GM21381 (cell line): ENCODE measurements around the gene SLC1A2.

ENCODE experiments used
- ATAC-seq: cut with Tn5 transposase; IDR thresholded peaks from one replicate; pipeline ENCODE4 v1.9.1; 2021; ENCODE audit warnings: mild to moderate bottlenecking, moderate library complexity; ENCODE audit not compliant: unreplicated experiment

SLC1A2 gene

GRCh38 chr11:35330156-35330889, 89.0 kb downstream of the SLC1A2 start:
- ATAC-seq: no peak

GRCh38 chr11:35327829-35328228, 91.5 kb downstream of the SLC1A2 start:
- ATAC-seq: no peak

GRCh38 chr11:35326266-35326879, 93.0 kb downstream of the SLC1A2 start:
- no peak for ATAC-seq

- ATAC-seq: no peak
Measured at GRCh38 chr11:35324981-35325380, 94.4 kb downstream of the SLC1A2 start.

- ATAC-seq: no peak
Measured at GRCh38 chr11:35324183-35324886, 95.0 kb downstream of the SLC1A2 start.

DNA sequence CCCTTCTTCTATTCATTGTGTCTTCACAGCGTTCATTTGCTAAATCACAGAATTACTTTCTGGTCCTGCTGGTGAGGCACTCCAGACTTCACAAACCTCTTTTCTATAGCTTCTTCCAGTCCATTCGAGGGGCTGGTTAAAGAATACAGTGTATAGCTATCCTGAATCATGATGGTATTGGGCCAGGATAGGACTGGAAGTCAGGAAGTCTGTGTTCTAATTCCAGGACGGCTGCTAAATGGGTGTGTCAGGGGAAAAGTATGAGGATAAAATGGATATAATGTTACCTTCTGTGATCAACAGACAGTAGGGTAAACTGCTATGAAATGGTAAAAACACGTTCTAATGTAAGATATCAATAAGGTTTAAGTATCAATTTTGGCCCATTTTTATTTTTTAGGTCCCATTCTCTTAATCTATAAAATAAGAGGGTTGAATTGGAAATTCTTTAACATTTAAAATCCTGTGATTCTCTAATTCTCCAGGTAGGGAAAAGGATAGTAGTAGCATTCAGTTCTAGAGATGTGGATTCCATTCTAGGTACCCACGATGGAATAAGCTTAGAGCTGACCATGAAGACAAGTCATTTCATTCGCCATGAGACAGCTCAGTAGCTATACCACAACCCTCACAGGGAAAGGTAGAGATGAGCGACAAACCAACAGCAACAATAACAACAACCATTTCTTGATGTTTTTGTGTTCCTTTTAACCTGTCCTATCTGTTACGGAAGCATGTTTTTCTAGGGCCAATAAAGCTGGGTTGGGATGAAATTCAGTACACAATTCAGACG, 96.1 kb downstream of the SLC1A2 start:
- ATAC-seq: no peak

DNA sequence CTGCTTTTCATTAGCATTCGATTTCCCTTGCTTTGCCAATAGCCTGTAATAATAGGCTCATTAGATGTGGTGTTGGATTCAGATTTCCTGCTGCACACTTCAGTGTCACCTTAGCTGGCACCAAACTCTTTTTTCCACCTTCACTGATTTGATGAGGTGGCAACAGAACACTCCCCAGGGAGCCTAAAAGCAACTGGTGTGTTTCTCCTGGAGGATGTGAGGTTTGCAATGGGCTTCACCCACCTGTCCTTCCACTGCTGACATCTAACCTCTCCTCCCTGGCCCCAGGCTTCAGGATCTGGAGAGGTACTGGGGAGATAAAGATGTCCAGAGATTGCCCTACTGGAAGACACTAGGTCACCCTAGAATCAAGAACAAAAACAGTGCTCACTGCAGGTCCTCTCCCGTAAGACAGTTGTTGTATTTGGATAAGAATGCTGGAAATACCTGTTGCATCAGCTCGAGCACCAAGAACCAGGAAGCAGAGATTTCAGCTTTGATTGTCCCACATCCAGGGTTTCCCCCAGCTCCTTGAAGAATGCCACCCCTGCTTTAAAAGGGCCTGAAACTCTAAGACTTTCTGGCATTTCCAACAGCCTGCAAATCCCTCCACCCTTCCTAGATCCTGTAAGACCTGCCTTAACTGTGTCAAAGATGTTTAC, 96.9 kb downstream of the SLC1A2 start:
- ATAC-seq: no peak

DNA sequence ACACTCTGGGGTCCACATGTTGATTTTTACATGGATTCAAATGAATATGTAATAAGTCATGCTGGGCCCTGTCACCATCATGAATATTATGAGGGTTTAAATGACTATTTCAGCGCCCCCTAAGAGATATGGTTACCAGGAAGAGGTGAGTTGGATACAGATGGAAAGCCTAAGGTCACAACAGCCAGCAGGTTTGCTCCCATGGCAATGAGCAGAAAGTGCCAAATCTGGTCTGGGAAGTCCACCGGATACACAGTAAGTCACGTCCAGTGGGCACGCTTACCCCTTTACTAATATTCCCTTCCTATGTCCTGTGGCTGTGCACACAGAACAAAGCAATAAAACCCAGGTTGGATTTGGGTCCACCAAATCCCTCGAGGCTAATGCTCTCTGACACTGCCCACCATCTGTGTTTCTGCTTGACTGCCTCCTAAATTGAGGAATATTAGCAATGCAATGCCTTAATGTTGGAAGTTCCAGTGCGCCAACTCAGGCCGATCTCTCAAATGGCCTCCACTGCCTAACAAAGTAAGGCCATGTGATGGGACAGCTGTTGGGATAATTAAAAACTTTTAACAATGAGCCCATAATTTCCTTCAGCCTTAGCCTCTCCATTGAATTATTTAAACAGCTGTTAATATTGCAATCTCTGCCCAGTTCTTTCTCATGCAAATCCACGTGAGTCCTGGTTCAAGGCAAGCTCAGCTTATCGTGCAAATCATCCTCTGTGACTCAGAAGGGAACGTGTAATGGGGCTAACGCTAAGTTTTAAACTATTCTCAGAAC, 97.6 kb downstream of the SLC1A2 start:
- ATAC-seq: no peak

DNA sequence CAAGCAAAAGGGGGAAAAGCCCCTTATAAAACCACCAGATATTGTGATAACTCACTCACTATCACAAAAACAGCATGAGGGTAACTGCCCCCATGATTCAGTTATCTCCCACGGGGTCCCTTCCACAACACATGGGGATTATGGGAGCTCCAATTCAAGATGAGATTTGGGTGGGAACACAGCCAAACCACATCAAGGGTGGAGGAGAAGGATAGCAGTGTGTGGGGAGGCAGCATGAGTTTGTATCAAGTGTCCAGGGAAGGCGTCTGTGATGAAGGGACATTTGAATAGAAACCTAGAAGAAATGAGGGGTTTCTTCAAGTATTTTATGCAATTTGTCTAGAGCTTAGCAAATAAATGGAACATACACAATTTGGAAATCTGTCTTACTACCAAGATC, 98.2 kb downstream of the SLC1A2 start:
- ATAC-seq: no peak

GRCh38 chr11:35318977-35319925, 100.1 kb downstream of the SLC1A2 start:
- ATAC-seq: no peak

DNA sequence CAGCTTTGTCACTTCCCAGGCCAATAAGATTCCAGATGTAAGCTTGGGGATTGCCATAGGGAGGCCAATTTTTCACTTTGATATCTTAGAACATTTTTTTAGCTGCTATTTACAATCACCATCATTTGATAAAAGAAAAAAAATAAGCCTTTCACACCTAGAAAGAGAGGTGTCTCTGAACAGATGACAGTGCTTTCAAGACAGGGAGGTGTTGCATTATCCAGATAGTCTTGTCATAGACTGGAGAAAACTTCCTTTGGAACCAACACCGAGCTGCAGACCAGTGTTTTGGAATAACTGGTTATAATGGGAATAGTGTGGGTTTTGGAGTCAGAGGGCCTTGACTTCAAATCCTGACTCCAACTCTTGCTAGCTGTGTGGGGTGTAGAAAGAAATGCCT, 101.0 kb downstream of the SLC1A2 start:
- no peak for ATAC-seq

DNA sequence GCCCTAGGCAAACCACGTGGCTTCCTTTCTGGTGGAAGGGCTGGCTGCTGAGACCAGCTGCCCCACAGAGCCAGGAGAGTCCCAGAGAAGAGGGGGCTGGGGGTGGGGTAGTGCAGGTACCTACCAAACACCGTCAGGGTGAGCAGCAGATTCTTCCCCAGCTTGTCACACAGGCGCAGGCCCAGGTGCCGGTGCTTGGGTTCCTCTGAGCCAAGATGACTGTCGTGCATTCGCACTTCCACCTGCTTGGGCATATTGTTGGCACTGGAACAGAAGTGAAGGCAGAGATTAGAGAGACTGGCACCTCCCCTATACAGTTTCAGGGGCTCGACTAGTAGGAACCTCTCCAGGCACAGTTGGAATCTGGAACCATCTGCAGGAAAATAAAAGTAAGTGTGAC, 102.1 kb downstream of the SLC1A2 start:
- no peak for ATAC-seq

GRCh38 chr11:35316161-35316560, 103.2 kb downstream of the SLC1A2 start:
- no peak for ATAC-seq

DNA sequence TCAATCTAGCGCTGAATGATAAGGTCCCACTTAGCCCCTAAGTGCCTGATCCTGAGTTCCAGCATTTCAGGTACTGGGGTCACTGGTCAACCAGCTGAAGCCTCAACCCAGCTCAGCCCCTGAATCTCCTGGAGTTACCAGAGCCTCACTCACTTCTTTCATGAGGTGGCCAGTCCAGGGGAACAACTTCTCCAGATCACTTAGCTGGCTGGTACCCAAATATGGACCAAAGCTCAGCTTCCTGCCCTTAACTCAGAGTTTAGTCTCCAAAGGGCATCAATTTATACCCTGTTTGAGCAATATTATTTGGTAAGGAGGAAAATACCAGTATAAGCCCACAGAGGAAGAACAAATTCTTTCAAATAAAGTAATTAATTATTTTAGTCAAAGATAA, 105.6 kb downstream of the SLC1A2 start:
- ATAC-seq: no peak

- ATAC-seq: peak; percentile 86
Measured at GRCh38 chr11:35313066-35313759, 106.1 kb downstream of the SLC1A2 start.

- no peak for ATAC-seq
Measured at GRCh38 chr11:35311331-35311730, 108.0 kb downstream of the SLC1A2 start.

- no peak for ATAC-seq
Measured at GRCh38 chr11:35308157-35308556, 111.2 kb downstream of the SLC1A2 start.

DNA sequence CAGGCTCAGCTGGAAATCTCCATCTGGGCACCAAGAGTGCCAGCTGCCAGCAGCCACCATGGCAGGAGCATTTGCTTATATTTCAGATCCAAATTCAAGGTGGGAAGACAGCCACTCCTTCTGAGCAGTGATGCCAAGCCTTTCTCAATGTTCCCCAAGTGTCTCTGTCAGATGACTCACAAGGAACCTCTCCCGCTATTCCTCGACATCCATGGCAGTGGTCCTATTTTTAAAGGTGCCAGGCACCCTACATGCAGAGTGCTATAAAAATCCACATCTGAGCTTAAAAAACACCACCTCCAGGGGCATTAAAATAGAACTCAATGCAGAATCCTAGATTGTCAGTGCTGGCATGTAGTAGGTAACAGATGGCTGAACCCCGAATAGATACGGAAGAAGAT, 112.1 kb downstream of the SLC1A2 start:
- no peak for ATAC-seq
